GM12892 (cell line): Measurements from ENCODE around the gene SYT14.

Source experiments
- POLR2A ChIP-seq: IDR thresholded peaks from 2 replicates; pipeline ENCODE4 v1.6.1; 2011; ENCODE audit warnings: low read depth, low read length, control low read depth
- POLR2AphosphoS5 ChIP-seq: IDR thresholded peaks from 2 replicates; pipeline ENCODE4 v1.6.1; 2011; ENCODE audit warnings: low read depth, low read length, control low read depth
- TAF1 ChIP-seq: IDR thresholded peaks from 2 replicates; pipeline ENCODE4 v1.6.1; 2011; ENCODE audit warnings: low read depth, mild to moderate bottlenecking, control low read depth, low read length, borderline replicate concordance

- TF ChIP-seq TAF1 (no peak), POLR2AphosphoS5 (no peak), POLR2A (no peak)
These were observed 24.8 kb downstream of the SYT14 start for GRCh38 chr1:209962856-209963255.
